Ovary (tissue), 9 donors: ENCODE data around the gene ENOSF1. TPM values are rescaled to one million over a fixed set of nuclear protein-coding genes. Genes with fewer than 3 reads are reported as not detected.

Source experiments
- DNase-seq, 5 donors: peaks; one replicate each; pipeline ENCODE4 v3.0.0-alpha.2; 2019 to 2020
- H3K27ac ChIP-seq, 2 donors: fragments of 200-600 bp; one replicate each; pipeline versions ENCODE4 v1.5.1 to v1.8.0; 2019 to 2022
- H3K27me3 ChIP-seq: fragments of 200-600 bp; one replicate; pipeline ENCODE4 v1.8.0; 2022
- H3K36me3 ChIP-seq: fragments of 200-600 bp; sonication (generic); one replicate; pipeline ENCODE4 v1.5.1; 2019
- H3K4me1 ChIP-seq: one replicate; pipeline ENCODE4 v1.8.1; 2013; ENCODE audit warnings: mild to moderate bottlenecking, moderate library complexity; ENCODE audit not compliant: insufficient read depth
- H3K4me3 ChIP-seq: fragments of 200-600 bp; sonication (generic); one replicate; pipeline ENCODE4 v1.5.1; 2017
- H3K9me3 ChIP-seq, 2 donors: fragments of 200-600 bp in 1 of 2; sonication (generic) in 1 of 2; one replicate each; pipeline versions ENCODE4 v1.5.1 to v1.8.1; 2013 to 2019; ENCODE audit warnings: mild to moderate bottlenecking in 1 of 2, moderate library complexity in 1 of 2
- CTCF ChIP-seq, 3 donors: fragments of 450-650 bp in 2 of 3; fragments of 200-600 bp in 1 of 3; IDR thresholded peaks; one replicate each; pipeline versions ENCODE4 v1.5.1 to v1.8.0; 2016 to 2022; ENCODE audit warnings: antibody characterized with exemption in 3 of 3, mild to moderate bottlenecking in 1 of 3
- EP300 ChIP-seq: sonication (generic); formaldehyde crosslinking; IDR thresholded peaks from one replicate; pipeline ENCODE4 v1.6.1; 2017; ENCODE audit warnings: antibody characterized with exemption
- POLR2A ChIP-seq: fragments of 450-650 bp; IDR thresholded peaks from one replicate; pipeline ENCODE4 v1.6.1; 2017; ENCODE audit warnings: antibody characterized with exemption, mild to moderate bottlenecking, moderate library complexity
- WGBS, 3 donors: extraction: QIAGEN DNeasy Blood & Tissue Kit in 1 of 3; methylation state at CpG; one replicate each; pipeline versions ENCODE4 v1.1.5 to v1.1.7; 2013 to 2017; 5-methylcytosine and 5-hydroxymethylcytosine counted together
- intact Hi-C, 4 donors: fragments of 100-400 bp; cut with DNase I; formaldehyde crosslinking; loops; one replicate each; pipeline versions ENCODE4 v1.11.0 to v1.15.1; 2022 to 2023
- polyA plus RNA-seq, 2 donors: library from polyadenylated mRNA; stranded (reverse); fragments of 200-250 nt in 1 of 2; fragments of 350-450 nt in 1 of 2; fragmentation: Illumina TruSeq in 1 of 2; extraction: RNeasy Lipid Tissue Mini Kit (QIAGEN cat#74804) in 1 of 2; gene quantifications; one replicate each; pipeline ENCODE4 v1.2.3, GENCODE V29; 2013 to 2014
- total RNA-seq, 7 donors: library from RNA; depleted of rRNA in 2 of 7; stranded (reverse); fragments of >200 nt in 2 of 7; fragmentation: NEBNext Ultra II Directional in 3 of 7; extraction: Animal tissue kit (Norgen Biotek cat#: 25700) in 3 of 7; gene quantifications; one replicate each; pipeline versions ENCODE4 v1.1.0 to v1.2.4, GENCODE V29; 2016 to 2023
- donor health status: DM: no; HTN: no; CAD: no; lungs with moderate emphysema.
- donor health status: DM: no; HTN: no; CAD: no.
- donor health status: Bipolar disorder and iron deficiency.
- donor health status: DM: yes; HTN: yes; CAD: no.
- donor health status: DM: no; HTN: no; CAD: no.
- donor health status: DM: yes; HTN: yes; CAD: no.

Gene ENOSF1
- total and polyA plus RNA-seq, 9 donors: 29.2 to 94.9 (median 53.0) TPM

- H3K27ac ChIP-seq: no peak overlapping the region
- WGBS, 3 donors: 74 to 79% (median 78%) methylated on average over 8 of the region's 8 CpGs
- H3K27me3 ChIP-seq: no peaks in the 10 kb centered on the region
- no peak for TF ChIP-seq POLR2A
- no peak for TF ChIP-seq CTCF (IDR thresholded peaks at IDR 0.05)
- TF ChIP-seq EP300: no peak
- H3K9me3 ChIP-seq: no peaks in the 10 kb centered on the region
- H3K4me3 ChIP-seq: no peak overlapping the region
- intact Hi-C loops: no loop called here
- H3K4me1 ChIP-seq: no peaks in the 10 kb centered on the region
- no peak for DNase-seq
- no peaks in the 10 kb centered on the region for H3K36me3 ChIP-seq
Measured at GRCh38 chr18:703213-703967, 9.0 kb downstream of the ENOSF1 start.

GRCh38 chr18:697800-698199 lies 14.6 kb downstream of the ENOSF1 start:
- Histone ChIP-seq H3K36me3 (no peaks in the 10 kb centered on the region), H3K4me3 (no peak overlapping the region), H3K4me1 (peaks cover 10% of the 10 kb centered on the region), H3K9me3 (no peaks in the 10 kb centered on the region), H3K27me3 (no peaks in the 10 kb centered on the region), H3K27ac (no peak overlapping the region)
- intact Hi-C loops: no loop called here
- WGBS, 3 donors: 81 to 86% (median 82%) methylated on average over 10 of the region's 10 CpGs
- TF ChIP-seq CTCF (IDR thresholded peaks at IDR 0.05) (no peak), POLR2A (no peak), EP300 (no peak)
- DNase-seq: no peak

GRCh38 chr18:697012-697411 lies 15.4 kb downstream of the ENOSF1 start:
- H3K36me3 ChIP-seq: no peaks in the 10 kb centered on the region
- peaks cover 13% of the 10 kb centered on the region for H3K4me1 ChIP-seq
- 90 to 97% (median 93%) methylated on average over 4 of the region's 4 CpGs for WGBS, 3 donors
- TF ChIP-seq CTCF (IDR thresholded peaks at IDR 0.05) (no peak), EP300 (no peak), POLR2A (no peak)
- intact Hi-C loops: no loop called here
- H3K27ac ChIP-seq: no peak overlapping the region
- H3K4me3 ChIP-seq: no peak overlapping the region
- H3K27me3 ChIP-seq: no peaks in the 10 kb centered on the region
- DNase-seq: no peak
- H3K9me3 ChIP-seq: no peaks in the 10 kb centered on the region

- H3K4me1 ChIP-seq: peaks cover 13% of the 10 kb centered on the region
- no peaks in the 10 kb centered on the region for H3K9me3 ChIP-seq
- WGBS, 3 donors: 33 to 42% (median 35%) methylated on average over 8 of the region's 8 CpGs
- no peaks in the 10 kb centered on the region for H3K36me3 ChIP-seq
- intact Hi-C loops: no loop called here
- no peaks in the 10 kb centered on the region for H3K27me3 ChIP-seq
- TF ChIP-seq EP300 (no peak), POLR2A (no peak), CTCF (IDR thresholded peaks at IDR 0.05) (no peak)
- H3K27ac ChIP-seq: peak overlapping the region in 1 of 2 donors; percentile 57
- peak; percentile 30 to 61 (median 47) for DNase-seq
- no peak overlapping the region for H3K4me3 ChIP-seq
Measured at GRCh38 chr18:693466-694187, 18.8 kb downstream of the ENOSF1 start.
